ENCODE results near the gene NOC2L. TPM values are rescaled to one million over a fixed set of nuclear protein-coding genes. Genes with fewer than 3 reads are reported as not detected.
"Not testable (repeated sequence)": the region's sequence is repeated elsewhere in the genome, so short reads cannot be mapped to it uniquely, and the experiment has no call there.

The NOC2L gene
- total and polyA plus RNA-seq, 10 donors, result 26.2 to 73.4 (median 45.9) TPM

DNA sequence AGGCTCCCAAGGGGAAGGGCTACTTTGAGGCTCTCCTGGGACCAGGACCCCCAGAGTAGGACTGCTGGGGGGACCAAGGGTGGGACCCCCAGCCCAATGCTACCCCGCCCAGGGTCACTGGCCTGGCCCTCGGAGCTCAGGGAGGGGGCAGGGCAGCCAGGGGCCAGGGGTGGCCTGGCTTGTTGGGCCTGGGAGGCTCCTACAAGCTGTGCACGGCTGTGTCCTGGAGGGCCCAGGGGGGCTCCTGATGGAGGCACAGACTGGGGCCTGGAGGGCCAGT, 38.6 kb upstream of the NOC2L start:
- H3K27ac ChIP-seq, result no peak overlapping the region
- peaks cover 6 to 98% (median 57%) of the 10 kb centered on the region in 7 donors for H3K27me3 ChIP-seq (replicated peaks in 1 of 7)
- H3K4me3 ChIP-seq, result peak overlapping the region in 3 of 8 donors; percentile 8 to 54 (median 48)
- WGBS, 5 donors, result 55 to 65% (median 63%) methylated on average over 3 of the region's 3 CpGs
- no peak for DNase-seq
- intact Hi-C loops (cut with DNase I; ENCODE audit: low total_unique reads), result no loop called here
- peaks cover 0 to under 1% (median 0%) of the 10 kb centered on the region in 8 donors for H3K9me3 ChIP-seq
- TF ChIP-seq, protein P1, sequence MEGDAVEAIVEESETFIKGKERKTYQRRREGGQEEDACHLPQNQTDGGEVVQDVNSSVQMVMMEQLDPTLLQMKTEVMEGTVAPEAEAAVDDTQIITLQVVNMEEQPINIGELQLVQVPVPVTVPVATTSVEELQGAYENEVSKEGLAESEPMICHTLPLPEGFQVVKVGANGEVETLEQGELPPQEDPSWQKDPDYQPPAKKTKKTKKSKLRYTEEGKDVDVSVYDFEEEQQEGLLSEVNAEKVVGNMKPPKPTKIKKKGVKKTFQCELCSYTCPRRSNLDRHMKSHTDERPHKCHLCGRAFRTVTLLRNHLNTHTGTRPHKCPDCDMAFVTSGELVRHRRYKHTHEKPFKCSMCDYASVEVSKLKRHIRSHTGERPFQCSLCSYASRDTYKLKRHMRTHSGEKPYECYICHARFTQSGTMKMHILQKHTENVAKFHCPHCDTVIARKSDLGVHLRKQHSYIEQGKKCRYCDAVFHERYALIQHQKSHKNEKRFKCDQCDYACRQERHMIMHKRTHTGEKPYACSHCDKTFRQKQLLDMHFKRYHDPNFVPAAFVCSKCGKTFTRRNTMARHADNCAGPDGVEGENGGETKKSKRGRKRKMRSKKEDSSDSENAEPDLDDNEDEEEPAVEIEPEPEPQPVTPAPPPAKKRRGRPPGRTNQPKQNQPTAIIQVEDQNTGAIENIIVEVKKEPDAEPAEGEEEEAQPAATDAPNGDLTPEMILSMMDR (IDR thresholded peaks at IDR 0.05 in 8 of 11, conservative IDR thresholded peaks at IDR 0.05 in 3 of 11), result no peak
- no peak for TF ChIP-seq POLR2AphosphoS5 (IDR thresholded peaks at IDR 0.05)
- no peak for TF ChIP-seq POLR2A (IDR thresholded peaks at IDR 0.05)
- peaks cover 0 to 5% (median 0%) of the 10 kb centered on the region in 6 donors for H3K36me3 ChIP-seq
- H3K4me1 ChIP-seq, result peaks cover 5 to 69% (median 50%) of the 10 kb centered on the region in 6 donors

DNA sequence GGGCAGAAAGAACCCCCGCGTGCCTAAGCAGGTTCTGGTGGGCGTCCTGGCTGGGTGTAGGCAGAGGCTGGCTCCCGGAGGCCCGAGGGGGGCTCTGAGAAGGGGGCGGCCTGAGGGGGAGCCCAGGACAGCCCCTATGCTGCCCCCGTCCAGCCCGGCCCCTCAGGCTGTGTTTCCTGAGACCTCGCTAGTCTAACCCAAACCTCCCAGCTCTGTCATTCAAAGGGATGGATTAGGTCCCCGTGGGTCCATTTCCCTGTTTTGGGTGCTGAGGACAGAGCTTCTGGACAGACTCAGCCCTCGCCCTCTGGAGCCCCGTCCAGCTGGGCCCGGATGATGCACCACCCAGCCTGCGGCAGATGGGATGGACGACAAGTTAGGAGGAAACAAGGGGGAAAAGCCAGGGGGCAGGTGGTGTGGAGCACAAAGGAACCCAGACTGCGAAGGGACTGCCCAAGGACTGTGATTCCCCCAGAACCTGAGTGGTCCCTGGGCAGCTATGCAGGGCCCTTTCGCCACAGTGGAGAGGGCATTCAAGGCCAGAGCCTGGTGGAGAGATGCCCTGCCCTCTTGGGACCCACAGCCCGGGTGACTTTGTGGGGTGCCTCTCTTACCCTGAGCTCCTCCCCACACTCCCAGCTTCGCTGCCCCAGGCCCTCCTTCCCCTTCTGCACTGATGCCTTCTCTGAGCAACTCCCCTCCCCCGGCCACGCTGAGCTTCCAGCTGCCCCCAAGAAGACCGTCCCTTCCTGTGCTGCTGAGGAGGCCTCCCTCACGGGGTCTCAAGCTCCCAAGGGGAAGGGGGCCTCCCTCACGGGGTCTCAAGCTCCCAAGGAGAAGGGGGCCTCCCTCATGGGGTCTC, 38.0 kb upstream of the NOC2L start:
- peaks cover 5 to 64% (median 48%) of the 10 kb centered on the region in 6 donors for H3K4me1 ChIP-seq
- intact Hi-C loops (cut with DNase I; ENCODE audit: low total_unique reads), result no loop called here
- 43 to 51% (median 46%) methylated on average over 20 to 24 of the region's 24 CpGs for WGBS, 5 donors
- TF ChIP-seq POLR2AphosphoS5 (IDR thresholded peaks at IDR 0.05), result no peak
- no peak for DNase-seq
- H3K9me3 ChIP-seq, result peaks cover 0 to 6% (median 3%) of the 10 kb centered on the region in 8 donors
- H3K27me3 ChIP-seq (replicated peaks in 1 of 7), result peaks cover 6 to 94% (median 57%) of the 10 kb centered on the region in 7 donors
- H3K36me3 ChIP-seq, result peaks cover 0 to 5% (median 0%) of the 10 kb centered on the region in 6 donors
- H3K4me3 ChIP-seq, result no peak overlapping the region
- H3K27ac ChIP-seq, result no peak overlapping the region

DNA sequence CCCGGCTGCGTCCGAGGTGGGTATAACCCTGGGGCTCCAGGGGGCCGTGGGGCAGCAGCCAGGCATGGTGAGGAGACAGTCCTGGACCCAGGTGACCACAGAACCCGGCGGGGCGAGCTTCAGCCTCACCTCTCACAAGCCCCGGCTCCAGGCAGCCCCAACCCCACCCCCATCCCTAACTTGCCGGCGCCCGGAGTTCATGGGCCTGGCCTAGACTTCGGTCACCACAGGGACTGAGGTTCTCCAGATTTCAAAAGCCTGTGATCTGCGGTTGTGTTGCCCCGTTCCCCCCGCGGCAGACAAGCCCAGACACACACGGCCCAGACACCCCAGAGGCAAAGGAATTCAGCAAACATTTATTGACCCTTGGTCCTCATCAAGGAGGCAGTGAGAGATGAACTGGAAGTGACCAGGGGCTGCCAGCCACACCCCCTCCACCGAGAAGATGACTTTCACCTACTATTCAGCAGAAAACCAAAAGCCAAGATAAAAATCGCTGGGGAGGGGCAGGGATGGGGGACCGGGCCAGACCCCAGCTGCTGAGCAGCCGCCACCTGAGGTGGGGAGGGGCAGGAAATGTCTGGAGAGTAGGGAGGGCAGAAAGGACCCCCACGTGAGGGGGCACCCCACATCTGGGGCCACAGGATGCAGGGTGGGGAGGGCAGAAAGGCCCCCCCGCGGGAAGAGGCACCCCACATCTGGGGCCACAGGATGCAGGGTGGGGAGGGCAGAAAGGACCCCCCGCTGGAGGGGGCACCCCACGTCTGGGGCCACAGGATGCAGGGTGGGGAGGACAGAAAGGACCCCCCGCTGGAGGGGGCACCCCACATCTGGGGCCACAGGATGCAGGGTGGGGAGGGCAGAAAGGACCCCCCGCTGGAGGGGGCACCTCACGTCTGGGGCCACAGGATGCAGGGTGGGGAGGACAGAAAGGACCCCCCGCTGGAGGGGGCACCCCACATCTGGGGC, 36.9 kb upstream of the NOC2L start:
- intact Hi-C loops (cut with DNase I; ENCODE audit: low total_unique reads), result no loop called here
- no peak overlapping the region for H3K4me3 ChIP-seq

DNA sequence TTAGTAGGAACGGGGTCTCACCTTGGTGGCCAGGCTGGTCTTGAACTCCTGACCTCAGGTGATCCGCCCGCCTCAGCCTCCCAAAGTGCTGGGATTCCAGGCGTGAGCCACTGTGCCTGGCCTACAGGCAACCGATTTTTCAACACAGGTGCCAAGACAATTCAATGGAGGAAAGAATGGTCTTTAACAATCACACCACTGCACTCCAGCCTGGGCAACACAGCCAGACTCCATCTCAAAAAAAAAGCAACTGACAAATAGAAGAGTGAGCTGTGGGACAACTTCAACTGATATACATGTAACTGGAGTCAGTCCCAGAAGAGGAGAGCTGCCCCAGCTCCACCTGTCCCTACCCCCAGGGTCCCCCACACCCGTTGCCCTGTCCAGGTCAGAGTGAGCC, 35.5 kb upstream of the NOC2L start:
- H3K4me1 ChIP-seq, result peaks cover 4 to 39% (median 23%) of the 10 kb centered on the region in 6 donors
- H3K4me3 ChIP-seq; H3K27ac ChIP-seq; H3K36me3 ChIP-seq; intact Hi-C loops (cut with DNase I; ENCODE audit: low total_unique reads); DNase-seq: not testable (repeated sequence)
- peaks cover 6 to 93% (median 34%) of the 10 kb centered on the region in 7 donors for H3K27me3 ChIP-seq (replicated peaks in 1 of 7)
- 82 to 90% (median 84%) methylated on average over 6 of the region's 6 CpGs for WGBS, 5 donors
- peaks cover 0 to 17% (median 11%) of the 10 kb centered on the region in 8 donors for H3K9me3 ChIP-seq

More for the DNA sequence above, 36.9 kb upstream of the NOC2L start:
- DNase-seq, result peak; percentile 71
- H3K9me3 ChIP-seq, result peaks cover 0 to 17% (median 11%) of the 10 kb centered on the region in 8 donors
- WGBS, 5 donors, result 27 to 33% (median 28%) methylated on average over 20 to 30 of the region's 30 CpGs
- peaks cover 6 to 93% (median 49%) of the 10 kb centered on the region in 7 donors for H3K27me3 ChIP-seq (replicated peaks in 1 of 7)
- peaks cover 0 to 5% (median 0%) of the 10 kb centered on the region in 6 donors for H3K36me3 ChIP-seq
- peaks cover 5 to 53% (median 37%) of the 10 kb centered on the region in 6 donors for H3K4me1 ChIP-seq
- TF ChIP-seq POLR2AphosphoS5 (IDR thresholded peaks at IDR 0.05) (no peak), POLR2A (IDR thresholded peaks at IDR 0.05) (no peak)
- TF ChIP-seq, protein P1 (IDR thresholded peaks at IDR 0.05 in 8 of 11, conservative IDR thresholded peaks at IDR 0.05 in 3 of 11), result no peak
- H3K27ac ChIP-seq, result no peak overlapping the region

All from spleen (tissue), 11 donors.